GM12878 (cell line): ENCODE results near the gene SSPN. TPM values are rescaled to one million over a fixed set of nuclear protein-coding genes. Genes with fewer than 3 reads are reported as not detected.

Experiments used
- ATAC-seq: fragments of 200-7000 bp; cut with Tn5 transposase; 3 replicates; pipeline ENCODE4 v1.9.1; 2020; ENCODE audit warnings: mild to moderate bottlenecking, moderate library complexity
- BruUV-seq: library from RNA; stranded (reverse); fragments of 400-500 nt; replicated peaks from 2 replicates; lab custom pipeline; 2021; lab: Mats Ljungman, UMichigan
- CTCF ChIA-PET: fragments of 300-600 bp; sonication (Branson Sonifier 250); formaldehyde crosslinking; extraction: SDS; loops from one replicate; lab custom pipeline; 2021; ENCODE audit warnings: inconsistent platforms; lab: Yijun Ruan, JAX
- POLR2A ChIA-PET: fragments of 350-600 bp; formaldehyde crosslinking; extraction: SDS; loops from one replicate; lab custom pipeline; 2021; ENCODE audit warnings: inconsistent platforms; lab: Charles Lee
- RAD21 ChIA-PET: fragments of 300-600 bp; sonication (Branson Sonifier 250); formaldehyde crosslinking; loops from one replicate; lab custom pipeline; 2023; ENCODE audit warnings: antibody characterized with exemption; ENCODE audit not compliant: unreplicated experiment; lab: Charles Lee
- SMC1A ChIA-PET: fragments of 300-600 bp; sonication (Branson Sonifier 250); formaldehyde crosslinking; loops from one replicate; lab custom pipeline; 2023; ENCODE audit not compliant: unreplicated experiment, uncharacterized antibody; lab: Charles Lee
- DNase-seq: peaks from one replicate; pipeline ENCODE4 v3.0.0-alpha.2; 2011; ENCODE audit warnings: low read depth, low spot score
- FAIRE-seq: peaks from 3 replicates; lab custom pipeline; 2011; peaks lifted over from hg19 to GRCh38; lab: Jason Lieb, UNC
- H2AFZ ChIP-seq: 2 replicates; pipeline ENCODE4 v1.6.0; 2011; ENCODE audit warnings: low read depth, low read length, control low read depth; ENCODE audit not compliant: control insufficient read depth
- H3K27ac ChIP-seq: 2 replicates; pipeline ENCODE4 v1.5.1; 2011; ENCODE audit warnings: control low read depth; ENCODE audit not compliant: control insufficient read depth, insufficient read depth
- H3K27me3 ChIP-seq, 2 experiments: replicated peaks in 1 of 2; 2 replicates each; pipeline versions ENCODE4 v1.6.0 to v1.6.1; 2011; ENCODE audit warnings: low read length in 1 of 2; ENCODE audit not compliant: control insufficient read depth in 2 of 2, insufficient read depth in 2 of 2
- H3K36me3 ChIP-seq, 2 experiments: 2 replicates each; pipeline ENCODE4 v1.5.1; 2011; ENCODE audit warnings: low read length in 1 of 2; ENCODE audit not compliant: control insufficient read depth in 2 of 2, insufficient read depth in 2 of 2
- H3K4me1 ChIP-seq: 2 replicates; pipeline ENCODE4 v1.6.1; 2011; ENCODE audit warnings: mild to moderate bottlenecking, low read length, moderate library complexity, mixed read lengths; ENCODE audit not compliant: control insufficient read depth, insufficient read depth
- H3K4me2 ChIP-seq: 2 replicates; pipeline ENCODE4 v1.6.0; 2011; ENCODE audit warnings: control low read depth; ENCODE audit not compliant: control insufficient read depth, insufficient read depth
- H3K4me3 ChIP-seq: fragments of 200-600 bp; sonication (generic); 2 replicates; pipeline ENCODE4 v1.5.1; 2016
- H3K79me2 ChIP-seq: 2 replicates; pipeline ENCODE4 v1.6.0; 2011; ENCODE audit warnings: low read length; ENCODE audit not compliant: control insufficient read depth, insufficient read depth
- H3K9ac ChIP-seq: 2 replicates; pipeline ENCODE4 v1.8.0; 2011; ENCODE audit warnings: low read length, control low read depth, mixed read lengths; ENCODE audit not compliant: control insufficient read depth, insufficient read depth
- H3K9me3 ChIP-seq: replicated peaks from 3 replicates; pipeline ENCODE4 v1.5.1; 2011; ENCODE audit warnings: mild to moderate bottlenecking, low read length; ENCODE audit not compliant: control insufficient read depth, insufficient read depth
- H4K20me1 ChIP-seq: 2 replicates; pipeline ENCODE4 v1.6.0; 2011; ENCODE audit not compliant: control insufficient read depth, insufficient read depth
- IKZF1 ChIP-seq: fragments of 450-650 bp; conservative IDR thresholded peaks from 2 replicates; pipeline ENCODE4 v1.6.1; 2017; ENCODE audit warnings: antibody characterized with exemption, mild to moderate bottlenecking
- IKZF2 ChIP-seq, 2 experiments: fragments of 450-650 bp; IDR thresholded peaks; 2 replicates each; pipeline ENCODE4 v1.6.1; 2017; ENCODE audit warnings: mild to moderate bottlenecking in 2 of 2, moderate library complexity in 2 of 2
- LARP7 ChIP-seq: fragments of 450-650 bp; IDR thresholded peaks from 2 replicates; pipeline ENCODE4 v1.6.1; 2017; ENCODE audit warnings: mild to moderate bottlenecking
- MEF2B ChIP-seq: fragments of 450-650 bp; IDR thresholded peaks from 2 replicates; pipeline ENCODE4 v1.6.1; 2018; ENCODE audit warnings: mild to moderate bottlenecking, moderate library complexity; ENCODE audit not compliant: partially characterized antibody, poor library complexity, severe bottlenecking
- MTA2 ChIP-seq: fragments of 450-650 bp; IDR thresholded peaks from 2 replicates; pipeline ENCODE4 v1.6.1; 2016; ENCODE audit warnings: low read depth, mild to moderate bottlenecking, moderate library complexity
- MYB ChIP-seq: fragments of 150-350 bp; IDR thresholded peaks from 2 replicates; pipeline ENCODE4 v1.6.1; 2014; ENCODE audit warnings: mild to moderate bottlenecking, low read depth, low read length, borderline replicate concordance
- NR2C1 ChIP-seq: fragments of 450-650 bp; IDR thresholded peaks from 2 replicates; pipeline ENCODE4 v1.6.1; 2017; ENCODE audit warnings: antibody characterized with exemption, mild to moderate bottlenecking, moderate library complexity
- NR2F1 ChIP-seq: fragments of 450-650 bp; conservative IDR thresholded peaks from 2 replicates; pipeline ENCODE4 v1.6.1; 2017; ENCODE audit warnings: mild to moderate bottlenecking
- POLR2A ChIP-seq: IDR thresholded peaks from 2 replicates; pipeline ENCODE4 v1.6.1; 2011; ENCODE audit warnings: low read depth, mild to moderate bottlenecking, low read length
- ZNF217 ChIP-seq: fragments of 450-650 bp; IDR thresholded peaks from 2 replicates; pipeline ENCODE4 v1.6.1; 2017; ENCODE audit warnings: antibody characterized with exemption, mild to moderate bottlenecking
- WGBS: methylation state at CpG from one replicate; pipeline ENCODE4 v1.1.6; 2016; ENCODE audit warnings: low lambda C conversion rate; ENCODE audit not compliant: insufficient replicate concordance, insufficient coverage; ENCODE audit errors: missing lambda C conversion rate; 5-methylcytosine and 5-hydroxymethylcytosine counted together
- in situ Hi-C: fragments of 300-500 bp; cut with MboI; formaldehyde crosslinking; loops from 9 replicates; pipeline ENCODE4 v1.14.3; 2018; ENCODE audit warnings: mixed read lengths
- intact Hi-C: fragments of 100-400 bp; cut with micrococcal nuclease; formaldehyde crosslinking; loops from one replicate; pipeline ENCODE4 v1.14.2; 2022; ENCODE audit not compliant: unreplicated experiment
- polyA plus RNA-seq, 11 experiments: library from polyadenylated mRNA; depleted of rRNA in 4 of 11; unstranded in 6 of 11; stranded (reverse) in 5 of 11; fragments of >200 nt; fragmentation: Nextera tagmentation in 4 of 11; fragmentation: Illumina TruSeq in 1 of 11; extraction: Ambion mirVana in 4 of 11; extraction: Trizol in 1 of 11; gene quantifications; 1 replicate in 1 of 11; 2 replicates in 10 of 11; pipeline versions ENCODE4 v1.2.1 to v1.2.3, GENCODE V29; 2011 to 2016; ENCODE audit warnings: inconsistent platforms in 2 of 11, missing spikeins in 2 of 11, low read depth in 1 of 11
- total RNA-seq, 4 experiments: library from RNA; depleted of rRNA in 3 of 4; stranded (reverse); fragments of >200 nt in 3 of 4; fragmentation: Illumina TruSeq in 1 of 4; extraction: Trizol in 1 of 4; gene quantifications; 2 replicates each; pipeline versions ENCODE4 v1.2.1 to v1.2.3, GENCODE V29; 2013 to 2021
- TF ChIP-seq, protein P1 (sequence below): fragments of 450-650 bp; IDR thresholded peaks from 2 replicates; pipeline ENCODE4 v1.6.1; 2017; ENCODE audit warnings: mild to moderate bottlenecking, moderate library complexity
- TF ChIP-seq, protein P2 (sequence below): fragments of 450-650 bp; IDR thresholded peaks from 2 replicates; pipeline ENCODE4 v1.6.1; 2017; ENCODE audit warnings: low read depth, mild to moderate bottlenecking, moderate library complexity

The SSPN gene
- total and polyA plus RNA-seq, 10 of the 15 experiments (the other 5 are each of a cell fraction or from before 2014, with no cell fraction given) = 0.04 to 0.41 (median 0.28) TPM; not detected in 5

DNA sequence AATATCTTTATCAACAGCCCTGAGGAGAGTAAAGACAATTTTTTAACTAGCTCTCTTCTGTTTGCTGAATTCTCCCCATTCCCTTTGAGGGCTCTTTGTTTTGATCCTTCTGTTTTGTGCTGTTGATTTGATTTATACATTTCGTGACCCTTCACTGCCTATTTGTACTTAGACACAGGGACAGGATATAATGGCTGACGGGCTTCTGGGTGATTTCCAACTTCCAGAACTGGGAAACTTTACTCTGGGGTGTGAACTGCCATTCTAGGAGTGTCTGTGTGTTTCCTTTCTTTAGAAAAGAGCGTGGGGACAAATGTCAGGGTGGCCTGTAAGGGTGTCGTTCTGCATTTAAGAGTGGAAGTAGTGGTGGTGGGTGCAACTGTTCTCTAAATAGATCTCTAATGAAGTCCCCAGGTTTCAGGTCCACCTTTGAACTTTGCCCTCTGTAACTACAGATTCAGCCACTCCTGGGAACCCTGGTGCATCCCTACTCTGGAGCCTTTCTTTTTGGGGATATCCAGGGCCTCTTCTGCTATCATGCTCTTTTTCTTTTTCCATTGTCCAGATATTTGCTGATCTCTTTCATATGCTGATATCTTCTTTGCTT is 22.3 kb upstream of the SSPN start:
- Histone ChIP-seq H3K79me2 (no peaks in the 10 kb centered on the region), H2AFZ (no peak overlapping the region; the same call in 1 of the 2 replicates), H3K4me2 (no peak overlapping the region), H3K36me3 (no peaks in the 10 kb centered on the region), H3K9ac (no peak overlapping the region)
- no peak for DNase-seq
- CTCF ChIA-PET = interaction anchor here (1.4 to 1.8 kb wide), 2 partner anchors 14 to 53 kb away, joined by 5 read pairs; no protein-coding TSS in a partner anchor
- TF ChIP-seq IKZF1 (peak; percentile 70), LARP7 (no peak), NR2C1 (peak; percentile 81), MEF2B (peak; percentile 44), NR2F1 (peak; percentile 73; the same call in 1 of the 2 replicates), MTA2 (peak; percentile 72), POLR2A (no peak), MYB (no peak), ZNF217 (0 out of 2 replicates have a peak, but pooled peaks have one; percentile 35), IKZF2 (IDR thresholded peaks at IDR 0.05) (peak; percentile 39 to 53; a peak in 3 of 4 replicates)
- TF ChIP-seq, protein P1, sequence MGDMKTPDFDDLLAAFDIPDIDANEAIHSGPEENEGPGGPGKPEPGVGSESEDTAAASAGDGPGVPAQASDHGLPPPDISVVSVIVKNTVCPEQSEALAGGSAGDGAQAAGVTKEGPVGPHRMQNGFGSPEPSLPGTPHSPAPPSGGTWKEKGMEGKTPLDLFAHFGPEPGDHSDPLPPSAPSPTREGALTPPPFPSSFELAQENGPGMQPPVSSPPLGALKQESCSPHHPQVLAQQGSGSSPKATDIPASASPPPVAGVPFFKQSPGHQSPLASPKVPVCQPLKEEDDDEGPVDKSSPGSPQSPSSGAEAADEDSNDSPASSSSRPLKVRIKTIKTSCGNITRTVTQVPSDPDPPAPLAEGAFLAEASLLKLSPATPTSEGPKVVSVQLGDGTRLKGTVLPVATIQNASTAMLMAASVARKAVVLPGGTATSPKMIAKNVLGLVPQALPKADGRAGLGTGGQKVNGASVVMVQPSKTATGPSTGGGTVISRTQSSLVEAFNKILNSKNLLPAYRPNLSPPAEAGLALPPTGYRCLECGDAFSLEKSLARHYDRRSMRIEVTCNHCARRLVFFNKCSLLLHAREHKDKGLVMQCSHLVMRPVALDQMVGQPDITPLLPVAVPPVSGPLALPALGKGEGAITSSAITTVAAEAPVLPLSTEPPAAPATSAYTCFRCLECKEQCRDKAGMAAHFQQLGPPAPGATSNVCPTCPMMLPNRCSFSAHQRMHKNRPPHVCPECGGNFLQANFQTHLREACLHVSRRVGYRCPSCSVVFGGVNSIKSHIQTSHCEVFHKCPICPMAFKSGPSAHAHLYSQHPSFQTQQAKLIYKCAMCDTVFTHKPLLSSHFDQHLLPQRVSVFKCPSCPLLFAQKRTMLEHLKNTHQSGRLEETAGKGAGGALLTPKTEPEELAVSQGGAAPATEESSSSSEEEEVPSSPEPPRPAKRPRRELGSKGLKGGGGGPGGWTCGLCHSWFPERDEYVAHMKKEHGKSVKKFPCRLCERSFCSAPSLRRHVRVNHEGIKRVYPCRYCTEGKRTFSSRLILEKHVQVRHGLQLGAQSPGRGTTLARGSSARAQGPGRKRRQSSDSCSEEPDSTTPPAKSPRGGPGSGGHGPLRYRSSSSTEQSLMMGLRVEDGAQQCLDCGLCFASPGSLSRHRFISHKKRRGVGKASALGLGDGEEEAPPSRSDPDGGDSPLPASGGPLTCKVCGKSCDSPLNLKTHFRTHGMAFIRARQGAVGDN = 0 out of 2 replicates have a peak, but pooled peaks have one; percentile 53
- TF ChIP-seq, protein P2, sequence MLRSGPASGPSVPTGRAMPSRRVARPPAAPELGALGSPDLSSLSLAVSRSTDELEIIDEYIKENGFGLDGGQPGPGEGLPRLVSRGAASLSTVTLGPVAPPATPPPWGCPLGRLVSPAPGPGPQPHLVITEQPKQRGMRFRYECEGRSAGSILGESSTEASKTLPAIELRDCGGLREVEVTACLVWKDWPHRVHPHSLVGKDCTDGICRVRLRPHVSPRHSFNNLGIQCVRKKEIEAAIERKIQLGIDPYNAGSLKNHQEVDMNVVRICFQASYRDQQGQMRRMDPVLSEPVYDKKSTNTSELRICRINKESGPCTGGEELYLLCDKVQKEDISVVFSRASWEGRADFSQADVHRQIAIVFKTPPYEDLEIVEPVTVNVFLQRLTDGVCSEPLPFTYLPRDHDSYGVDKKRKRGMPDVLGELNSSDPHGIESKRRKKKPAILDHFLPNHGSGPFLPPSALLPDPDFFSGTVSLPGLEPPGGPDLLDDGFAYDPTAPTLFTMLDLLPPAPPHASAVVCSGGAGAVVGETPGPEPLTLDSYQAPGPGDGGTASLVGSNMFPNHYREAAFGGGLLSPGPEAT = 0 out of 2 replicates have a peak, but pooled peaks have one; percentile 32
- TF ChIP-seq, all 136 proteins: peak for 9
- in situ Hi-C loops (no loop called here), intact Hi-C loops (no loop called here)
- SMC1A ChIA-PET = interaction anchor here (1.3 to 2.1 kb wide), 3 partner anchors 17 to 99 kb away, joined by 3 to 7 read pairs (median 5); no protein-coding TSS in a partner anchor
- Histone ChIP-seq H4K20me1 (no peaks in the 10 kb centered on the region), H3K4me1 (peaks cover 4% of the 10 kb centered on the region), H3K9me3 (no peaks in the 10 kb centered on the region; the same call in 2 of the 3 replicates), H3K27me3 (no peaks in the 10 kb centered on the region; a peak in 1 of 4 replicates), H3K4me3 (no peak overlapping the region), H3K27ac (no peak overlapping the region)
- BruUV-seq = no TSS peak
- 27% methylated on average over 4 of the region's 4 CpGs for WGBS
- ATAC-seq = peak; percentile 60
- RAD21 ChIA-PET = interaction anchor here (0.7 to 1.1 kb wide), 2 partner anchors 10 to 13 kb away, joined by 3 to 4 read pairs; no protein-coding TSS in a partner anchor
- POLR2A ChIA-PET = interaction anchor here (0.7 kb wide), 1 partner anchor 17 kb away, joined by 3 read pairs; no protein-coding TSS in a partner anchor
- FAIRE-seq = peak; percentile 41
